HEK293T (cell line): ENCODE data around the gene MYOZ3.

Experiments used
- BHLHE40 ChIP-seq: fragments of 450-650 bp; IDR thresholded peaks from 2 replicates; pipeline ENCODE4 v1.6.1; 2016; ENCODE audit warnings: mild to moderate bottlenecking, moderate library complexity, borderline replicate concordance
- ELF4 ChIP-seq: fragments of 450-650 bp; IDR thresholded peaks from 2 replicates; pipeline ENCODE4 v1.6.1; 2017; ENCODE audit warnings: antibody characterized with exemption
- HDGF ChIP-seq: fragments of 450-650 bp; IDR thresholded peaks from 2 replicates; pipeline ENCODE4 v1.6.1; 2017; ENCODE audit warnings: antibody characterized with exemption, borderline replicate concordance
- L3MBTL2 ChIP-seq: fragments of 450-650 bp; conservative IDR thresholded peaks from 2 replicates; pipeline ENCODE4 v1.6.1; 2016; ENCODE audit warnings: mild to moderate bottlenecking
- SP1 ChIP-seq: fragments of 450-650 bp; IDR thresholded peaks from 2 replicates; pipeline ENCODE4 v1.6.1; 2017
- SUZ12 ChIP-seq: fragments of 450-650 bp; IDR thresholded peaks from 2 replicates; pipeline ENCODE4 v1.6.1; 2016; ENCODE audit warnings: mild to moderate bottlenecking
- TARDBP ChIP-seq: fragments of 450-650 bp; IDR thresholded peaks from 2 replicates; pipeline ENCODE4 v1.6.1; 2016

DNA sequence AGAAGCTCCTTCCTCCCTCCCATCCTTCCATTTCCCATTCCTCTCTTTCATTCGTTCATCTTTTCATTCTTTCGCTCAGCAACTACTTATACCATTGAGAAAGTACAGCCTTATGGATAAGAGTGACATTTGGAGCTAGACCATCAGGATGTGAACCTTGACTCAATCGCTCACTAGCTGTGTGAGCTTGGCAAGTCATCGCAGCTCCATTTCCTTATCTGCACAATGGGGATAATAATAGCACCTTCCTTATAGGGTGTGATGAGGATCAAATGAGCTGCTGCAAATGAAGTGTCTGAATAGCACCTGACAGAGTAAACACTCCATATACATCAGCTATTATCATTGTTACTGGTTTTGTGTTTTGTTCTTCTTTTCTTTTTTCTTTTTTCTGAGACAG, 48.6 kb upstream of the MYOZ3 start:
- no peak for TF ChIP-seq L3MBTL2
- TF ChIP-seq SP1: no peak
- no peak for TF ChIP-seq BHLHE40
- TF ChIP-seq ELF4: no peak
- TF ChIP-seq SUZ12: no peak
- TF ChIP-seq HDGF: no peak
- no peak for TF ChIP-seq TARDBP
